Fibroblast of skin of scalp (primary cell): Measurements from ENCODE around the gene SYT15.

Source experiments
- DNase-seq: peaks from one replicate; pipeline ENCODE4 v3.0.0-alpha.2; 2013

SYT15 gene

GRCh38 chr10:46544989-46545791 is 33.7 kb upstream of the SYT15 start:
- DNase-seq = peak; percentile 36

DNA sequence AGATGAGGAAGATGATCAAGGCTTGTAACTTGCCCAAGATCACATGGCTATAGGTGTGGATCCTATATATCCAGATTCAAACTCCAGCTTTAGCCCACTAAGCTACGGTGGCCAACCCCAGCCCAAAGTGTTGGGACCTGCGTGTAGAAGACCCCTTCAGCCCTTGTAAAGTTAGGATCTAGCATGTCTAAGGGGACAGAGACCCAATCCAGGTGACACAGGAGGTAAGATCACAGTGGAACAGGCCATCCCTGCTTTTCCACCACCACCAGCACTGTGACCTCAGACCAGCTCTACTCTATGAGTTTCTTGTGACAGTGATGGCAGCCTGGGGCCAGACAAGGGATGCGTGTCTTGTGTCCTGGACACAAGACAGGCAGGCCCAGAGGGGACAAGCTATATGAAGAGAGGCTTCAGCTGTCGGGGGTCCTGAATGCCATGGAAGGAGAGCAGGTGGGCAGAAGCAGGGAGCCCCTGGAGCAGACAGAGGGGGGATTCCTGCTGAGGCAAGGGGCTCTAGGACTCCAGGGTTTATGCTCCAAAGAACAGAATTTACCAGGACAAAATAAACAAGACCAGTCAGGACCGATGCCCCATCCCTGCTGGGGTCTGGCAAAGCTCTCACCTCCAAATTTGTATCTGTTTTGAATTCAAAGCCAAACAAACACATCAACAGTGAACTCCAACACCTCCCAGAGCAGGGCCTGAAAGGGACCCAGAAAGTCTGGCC is 32.9 kb upstream of the SYT15 start:
- DNase-seq = no peak

DNA sequence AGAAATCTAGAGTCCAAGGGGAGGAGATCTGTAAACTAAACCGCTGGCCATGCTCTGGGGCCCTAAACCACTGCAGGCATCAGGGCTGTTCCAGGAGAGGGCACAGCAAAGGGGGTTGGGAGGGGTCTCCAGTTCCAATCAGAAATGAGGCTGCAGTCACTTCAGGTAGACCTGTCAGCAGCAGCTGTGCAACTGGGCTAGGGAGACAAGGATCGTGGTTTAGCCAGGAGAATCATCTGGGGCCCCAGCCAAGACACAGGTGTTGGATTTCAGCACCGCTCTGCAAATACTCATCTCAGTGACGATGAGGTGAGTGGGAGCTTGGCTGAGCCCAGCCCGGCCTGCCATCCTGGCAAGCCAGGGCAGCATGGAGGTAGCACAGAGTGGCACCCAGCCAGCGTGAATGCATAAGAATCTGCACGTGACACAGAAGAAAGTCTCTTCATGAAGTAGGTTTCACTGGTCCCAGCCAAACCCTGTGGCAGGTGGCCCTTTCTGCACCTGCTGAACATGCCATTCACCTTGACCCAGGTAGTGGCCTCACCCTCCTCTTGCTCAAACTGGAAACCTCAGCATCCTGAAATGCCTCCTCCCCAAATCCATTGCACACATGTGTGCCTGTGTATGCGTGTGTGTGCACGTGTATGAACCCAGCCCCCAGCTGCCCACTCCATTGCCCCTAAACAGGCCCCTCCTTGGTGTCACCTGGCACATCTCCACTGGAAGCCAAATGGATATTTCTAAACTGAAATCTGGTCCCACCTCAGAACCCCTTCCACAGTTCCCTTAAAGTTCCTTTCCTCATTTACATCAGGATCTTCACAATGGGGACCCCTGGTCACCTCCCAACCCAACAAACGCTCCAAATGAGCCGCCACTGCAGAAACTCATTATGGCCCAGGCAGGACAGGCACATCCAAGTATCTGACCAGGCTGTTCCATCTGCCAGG is 32.1 kb upstream of the SYT15 start:
- no peak for DNase-seq

DNA sequence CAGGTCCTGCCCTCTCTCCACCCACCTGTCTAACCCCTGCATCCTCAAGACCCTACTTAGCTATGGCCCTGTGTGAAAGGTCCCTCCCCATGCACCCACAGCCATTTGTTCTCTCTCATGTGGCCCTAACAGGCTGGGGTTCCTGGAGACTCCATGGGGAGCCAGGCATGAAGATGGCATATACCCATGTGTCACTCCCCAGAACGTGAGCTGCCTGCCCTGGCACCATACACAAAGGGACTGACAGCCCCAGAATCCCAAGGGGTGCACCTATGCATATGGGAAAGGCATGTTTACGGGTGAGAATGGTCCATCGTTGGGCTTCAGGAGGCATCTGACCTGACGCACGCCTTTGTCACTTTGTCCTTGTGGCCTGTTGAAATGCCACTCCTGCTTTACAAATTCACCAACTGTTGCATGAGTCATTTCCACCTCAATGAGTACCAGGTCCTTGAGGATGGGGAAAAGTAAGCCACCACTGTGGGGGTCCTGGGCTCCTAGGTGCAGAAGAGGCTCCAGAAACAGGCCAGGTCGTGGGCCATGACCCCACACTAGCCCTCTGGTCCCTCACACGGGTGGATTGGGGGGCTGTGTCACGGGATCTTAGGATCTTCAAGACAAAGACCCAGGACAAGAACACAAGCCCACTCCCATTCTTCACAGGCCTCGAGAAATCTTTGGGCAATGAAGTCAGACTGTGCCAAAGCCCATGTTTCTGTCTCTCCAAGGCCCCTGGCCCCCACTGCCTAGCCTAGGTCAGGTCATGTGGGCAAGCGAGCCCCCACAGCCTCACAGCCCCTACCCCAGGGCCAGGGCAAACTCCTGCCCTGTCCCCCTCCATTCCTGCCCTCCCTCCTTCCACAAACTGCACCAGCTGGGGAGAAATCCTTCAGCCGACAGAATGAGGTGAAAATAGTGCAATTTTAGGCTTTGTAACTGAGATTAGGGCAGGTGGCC is 31.1 kb upstream of the SYT15 start:
- no peak for DNase-seq

- no peak for DNase-seq
These were observed 30.3 kb upstream of the SYT15 start for GRCh38 chr10:46548498-46549090.

DNA sequence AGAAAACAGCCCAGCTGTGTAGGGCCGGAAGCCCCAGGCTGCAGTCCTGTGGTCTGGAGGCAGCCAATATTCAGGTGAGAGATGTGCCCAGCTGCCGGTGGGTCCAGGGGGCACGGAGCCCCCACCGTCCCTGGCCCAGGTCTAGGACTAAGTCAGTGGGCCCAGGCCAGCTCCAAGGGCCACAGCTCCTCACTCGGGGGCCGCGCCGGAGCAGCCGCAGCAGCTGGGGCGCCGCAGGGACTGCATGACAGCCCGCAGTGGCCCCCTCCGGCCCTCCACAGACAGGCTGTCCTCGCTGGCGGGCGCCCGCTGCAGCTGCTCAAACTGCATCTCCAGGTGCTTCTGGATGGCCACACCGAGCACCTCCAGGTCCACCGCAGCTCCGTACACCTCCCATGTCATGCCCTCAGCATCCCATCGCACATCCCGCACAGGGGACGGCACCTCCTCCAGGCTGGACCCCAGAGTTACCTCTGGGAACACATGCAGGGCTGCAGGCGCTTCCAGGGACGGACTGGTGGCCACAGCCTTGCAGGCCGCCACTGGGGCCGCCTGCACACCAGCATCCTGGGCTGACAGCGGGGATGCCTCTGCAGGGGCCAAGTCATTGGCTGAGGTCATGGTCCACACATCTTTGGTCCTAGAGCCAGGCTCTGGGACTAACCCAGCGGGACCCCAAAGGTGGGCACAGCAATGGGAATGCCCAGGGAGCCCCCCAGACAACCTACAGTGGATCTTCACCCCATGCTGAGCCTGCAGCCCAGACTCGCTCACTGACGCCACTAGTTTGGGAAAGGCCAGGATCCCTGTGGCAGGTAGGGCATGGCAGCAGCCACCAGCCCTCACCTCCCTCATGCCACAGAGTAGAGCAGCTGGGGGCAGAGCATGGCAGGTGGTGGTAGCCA is 29.5 kb upstream of the SYT15 start:
- no peak for DNase-seq

GRCh38 chr10:46550076-46550790 is 28.7 kb upstream of the SYT15 start:
- DNase-seq = no peak

DNA sequence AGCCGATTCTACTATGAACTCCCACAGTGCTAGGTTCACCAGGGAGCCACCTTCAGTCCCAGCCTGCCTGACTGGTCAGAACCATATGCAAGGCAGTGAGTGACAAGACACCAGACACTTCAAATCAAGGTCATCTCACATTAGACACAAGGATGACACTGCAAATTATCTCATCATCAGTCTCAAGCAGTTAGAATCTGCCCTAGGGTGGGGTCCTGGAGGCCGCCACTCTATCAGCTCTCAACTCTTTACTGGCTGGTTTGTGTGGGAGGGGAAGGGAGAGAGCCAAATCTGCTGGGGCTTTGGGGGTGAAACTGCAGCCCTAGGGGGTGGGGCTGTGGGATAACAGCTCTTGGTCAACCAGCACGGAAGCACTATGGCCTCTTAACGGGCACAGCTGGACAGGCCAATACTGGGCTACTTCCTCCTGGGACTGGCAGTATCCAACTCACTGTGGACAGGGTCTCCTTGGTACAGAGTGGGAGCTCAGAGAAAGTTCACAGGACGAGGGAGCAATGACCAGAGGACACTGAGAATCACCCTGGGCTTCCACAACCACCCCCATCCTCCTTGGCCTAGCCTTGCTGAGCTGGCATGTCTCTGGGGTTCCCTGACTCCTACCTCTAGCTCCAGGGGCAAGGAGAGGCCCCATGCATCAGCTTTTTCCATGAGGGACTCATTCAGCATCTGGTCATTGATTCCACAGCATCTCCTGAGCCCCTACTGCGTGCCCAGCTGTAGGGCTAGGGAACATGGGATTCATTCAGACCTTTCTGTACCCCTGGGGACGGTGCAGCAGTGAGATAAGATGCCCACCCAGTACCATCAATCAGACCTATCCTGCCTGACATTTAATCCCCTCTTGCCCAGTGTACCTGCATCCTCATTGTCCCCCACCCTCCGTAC is 27.9 kb upstream of the SYT15 start:
- no peak for DNase-seq

DNA sequence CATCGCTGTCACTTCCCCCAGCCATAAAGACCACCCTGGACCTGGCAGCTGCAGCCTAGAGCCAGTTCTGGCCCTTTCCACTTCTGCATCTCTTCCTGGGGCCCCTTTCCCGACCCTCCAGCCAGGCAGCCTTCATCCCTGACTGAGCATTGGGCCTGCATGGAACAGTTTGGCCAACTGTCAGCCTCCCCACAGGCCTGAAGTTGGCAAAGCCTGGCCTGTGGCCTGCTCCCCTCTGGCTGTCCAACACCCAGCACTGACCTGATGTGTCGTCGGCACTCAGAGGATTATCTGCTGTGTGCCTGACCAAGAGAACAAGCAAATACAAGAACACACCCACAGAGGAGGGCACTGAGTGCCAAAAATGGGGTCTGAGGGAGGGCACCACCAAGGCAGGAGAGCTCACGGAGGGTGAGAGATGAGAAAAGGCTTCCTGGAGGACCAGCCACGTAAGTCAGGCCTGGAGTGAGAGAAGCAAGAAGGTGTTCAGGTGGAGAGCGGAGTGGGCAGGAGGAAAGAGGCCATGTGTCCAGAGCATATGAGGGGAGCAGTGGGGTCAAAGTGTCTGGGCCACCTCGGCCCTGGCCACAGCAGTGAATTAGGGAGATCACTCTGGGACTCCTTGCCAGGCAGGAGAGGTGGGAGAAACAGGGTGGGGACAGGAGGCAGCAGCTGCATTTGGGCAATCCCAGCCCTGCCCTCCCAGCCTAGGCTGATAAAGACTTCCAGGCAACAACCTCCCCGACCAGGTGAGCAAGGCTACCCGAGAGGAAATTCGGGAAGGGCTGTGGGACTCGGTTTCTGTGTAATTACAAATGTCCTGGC is 27.0 kb upstream of the SYT15 start:
- no peak for DNase-seq

GRCh38 chr10:46552526-46553237 is 26.2 kb upstream of the SYT15 start:
- DNase-seq = no peak

DNA sequence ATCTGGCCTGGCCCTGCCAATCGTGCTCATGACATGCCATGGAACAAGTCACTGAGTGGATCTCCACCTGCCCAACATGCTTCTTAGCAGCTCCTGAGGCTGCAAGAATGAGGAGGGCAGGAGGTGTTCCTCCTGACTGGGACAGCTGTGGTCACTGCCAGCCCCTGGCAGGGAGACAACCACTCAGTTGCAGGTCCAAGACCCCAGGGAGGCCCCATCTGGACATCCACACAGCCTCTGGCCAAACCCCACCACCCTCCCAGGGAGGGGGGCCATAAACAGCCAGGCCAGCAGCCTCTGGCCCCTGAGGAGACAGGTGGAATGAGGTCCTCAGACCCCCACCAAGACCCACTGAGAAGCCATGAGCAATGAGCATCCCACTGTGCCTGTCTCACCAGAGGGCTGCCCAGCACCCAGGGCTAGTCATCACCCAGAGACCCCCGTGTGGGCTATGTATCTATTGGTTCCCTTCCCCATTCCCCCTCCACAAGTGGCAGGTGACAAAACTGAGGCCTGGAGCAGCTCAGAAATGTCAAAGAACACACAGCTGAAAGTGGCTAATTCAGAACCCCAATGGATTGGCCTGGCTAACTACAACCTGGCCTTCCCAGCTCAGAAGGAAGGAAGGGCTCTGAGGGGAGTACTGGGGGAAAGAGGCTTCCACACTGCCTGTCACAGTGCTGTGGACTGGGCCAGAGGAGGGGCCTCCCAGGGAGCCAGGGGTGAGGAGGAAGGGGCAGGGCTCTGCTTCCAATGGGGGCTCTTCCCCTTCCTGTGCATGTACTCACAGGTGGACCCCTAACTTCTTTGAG is 25.5 kb upstream of the SYT15 start:
- DNase-seq = no peak

GRCh38 chr10:46554166-46554781 is 24.7 kb upstream of the SYT15 start:
- DNase-seq = no peak

DNA sequence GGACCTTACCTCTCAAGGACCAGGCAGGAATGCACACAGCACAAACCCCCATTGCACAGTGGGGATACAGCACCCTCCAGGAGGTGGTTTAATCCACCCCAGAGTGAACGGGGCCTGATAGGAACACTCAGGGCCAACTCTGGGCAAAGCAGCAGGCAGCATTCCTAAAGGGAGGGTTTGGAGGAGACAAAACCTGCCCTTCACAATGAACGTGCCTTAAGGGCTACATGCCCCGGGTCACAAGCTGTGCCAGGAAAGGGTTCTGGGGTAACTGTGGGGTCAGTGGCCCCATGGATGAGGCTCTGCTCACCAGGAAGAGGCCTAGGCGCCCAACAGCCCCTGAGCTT is 23.6 kb upstream of the SYT15 start:
- no peak for DNase-seq

GRCh38 chr10:46555713-46556514 is 23.0 kb upstream of the SYT15 start:
- no peak for DNase-seq
